ENCODE results near the gene TUBGCP2. TPM values are rescaled to one million over a fixed set of nuclear protein-coding genes. Genes with fewer than 3 reads are reported as not detected.

Gene TUBGCP2
- total and polyA plus RNA-seq, 2 experiments from 2014 or later, result 39.7 to 53.9 TPM

DNA sequence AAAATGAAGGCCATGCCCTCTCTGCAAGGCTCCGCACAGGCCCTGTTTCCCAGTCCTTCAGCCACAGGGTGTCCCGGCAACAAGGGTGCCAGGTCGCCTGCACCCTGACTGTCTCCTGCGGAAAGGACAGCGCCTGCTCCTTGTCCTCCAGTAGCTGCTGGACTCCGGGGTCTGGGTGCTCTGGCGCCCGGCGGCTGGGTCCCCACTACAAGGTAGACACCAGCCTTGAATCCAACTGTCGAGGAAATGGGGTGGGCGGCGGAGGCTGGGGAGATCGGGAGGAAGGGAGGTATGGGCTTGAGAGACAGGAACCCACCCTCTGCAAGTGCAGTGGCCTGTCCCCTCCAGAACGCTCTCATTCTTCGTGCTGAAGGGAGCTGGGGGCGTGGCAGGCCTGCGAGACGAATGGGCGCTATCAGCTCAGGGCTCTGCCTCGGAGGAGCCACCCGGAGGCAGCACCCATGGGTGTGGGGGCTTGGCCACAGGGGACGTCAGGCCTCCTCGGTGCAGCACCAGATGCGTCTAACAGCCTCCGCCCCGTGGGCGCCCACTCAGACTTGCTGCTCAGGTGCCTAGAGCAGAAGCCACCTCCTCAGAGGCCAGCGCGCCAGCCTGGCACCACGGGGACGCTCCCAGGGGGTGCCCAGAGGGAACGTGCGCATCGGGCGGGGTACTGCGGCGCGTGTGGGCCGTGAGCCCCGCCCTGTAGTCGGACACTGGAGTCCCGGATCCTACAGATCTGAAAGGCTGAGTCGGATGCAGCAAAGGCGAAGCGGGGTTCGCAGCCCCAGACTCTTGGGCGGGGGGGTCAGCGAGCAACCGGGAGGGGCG lies 47.6 kb downstream of the TUBGCP2 start:
- no peaks in the 10 kb centered on the region for H3K9me3 ChIP-seq (ENCODE audit: low read depth)
- H3K4me2 ChIP-seq (ENCODE audit: unreplicated experiment), result peak overlapping the region; percentile 82
- H3K4me1 ChIP-seq (ENCODE audit: insufficient read depth), result peaks cover 16% of the 10 kb centered on the region
- H3K4me3 ChIP-seq, result peak overlapping the region; percentile 68
- 23 to 29% methylated on average over 42 to 46 of the region's 50 CpGs for WGBS, 2 experiments (ENCODE audit: low coverage in 1 of 2, low lambda C conversion rate in 2 of 2, missing lambda C conversion rate in 2 of 2)
- no peaks in the 10 kb centered on the region for H3K27me3 ChIP-seq (replicated peaks; ENCODE audit: insufficient read depth)
- TF ChIP-seq EZH2phosphoT487 (IDR thresholded peaks at IDR 0.05; ENCODE audit: insufficient read depth, low read depth) (no peak), EZH2 (IDR thresholded peaks at IDR 0.05; ENCODE audit: insufficient read depth, poor library complexity, severe bottlenecking) (no peak)
- peak; percentile 76 for DNase-seq
- no peaks in the 10 kb centered on the region for H3K9me2 ChIP-seq (ENCODE audit: insufficient read depth)
- H3F3A ChIP-seq (ENCODE audit: insufficient read depth), result peaks cover 9% of the 10 kb centered on the region
- peak overlapping the region; percentile 60 for H2AFZ ChIP-seq
- H3K9ac ChIP-seq, result peak overlapping the region; percentile 77
- no peaks in the 10 kb centered on the region for H3K36me3 ChIP-seq (ENCODE audit: low read depth)
- 0 out of 2 replicates have a peak overlapping the region, but pooled peaks have one; percentile 1 for H3K27ac ChIP-seq
- no peaks in the 10 kb centered on the region for H4K20me1 ChIP-seq (ENCODE audit: insufficient read depth)
- in situ Hi-C loops (cut with MboI), result no loop called here
- H3K79me2 ChIP-seq (ENCODE audit: insufficient read depth), result no peaks in the 10 kb centered on the region

DNA sequence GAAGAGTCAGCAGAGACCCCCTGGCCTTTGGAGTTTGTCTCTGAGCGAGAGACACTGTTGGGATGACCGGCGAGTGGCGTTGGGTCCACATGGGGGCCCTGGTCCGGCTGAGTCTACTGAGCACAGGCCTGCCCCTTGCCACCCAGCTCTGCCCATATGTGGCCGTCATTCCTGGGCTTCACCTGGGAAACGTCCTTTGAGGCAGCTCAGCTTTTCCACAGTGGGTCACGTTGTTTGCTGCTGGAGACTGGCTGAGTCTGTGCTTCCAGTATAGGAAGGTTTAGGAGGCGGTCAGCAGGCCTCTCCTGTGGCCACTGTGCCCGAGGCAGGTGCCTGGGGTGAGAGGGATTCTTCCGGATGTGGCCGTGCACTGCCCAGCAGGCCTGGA lies 49.1 kb downstream of the TUBGCP2 start:
- Histone ChIP-seq H3K4me2 (ENCODE audit: unreplicated experiment) (peak overlapping the region; percentile 14), H3K9ac (peak overlapping the region; percentile 54), H3K4me3 (no peak overlapping the region), H3K27me3 (replicated peaks; ENCODE audit: insufficient read depth) (no peaks in the 10 kb centered on the region), H3K9me3 (ENCODE audit: low read depth) (no peaks in the 10 kb centered on the region), H3K9me2 (ENCODE audit: insufficient read depth) (no peaks in the 10 kb centered on the region), H4K20me1 (ENCODE audit: insufficient read depth) (no peaks in the 10 kb centered on the region), H2AFZ (0 out of 2 replicates have a peak overlapping the region, but pooled peaks have one; percentile 13), H3K27ac (peak overlapping the region; percentile 77), H3K4me1 (ENCODE audit: insufficient read depth) (peaks cover 16% of the 10 kb centered on the region), H3F3A (ENCODE audit: insufficient read depth) (peaks cover 9% of the 10 kb centered on the region), H3K79me2 (ENCODE audit: insufficient read depth) (no peaks in the 10 kb centered on the region), H3K36me3 (ENCODE audit: low read depth) (no peaks in the 10 kb centered on the region)
- TF ChIP-seq EZH2 (IDR thresholded peaks at IDR 0.05; ENCODE audit: insufficient read depth, poor library complexity, severe bottlenecking), result no peak
- TF ChIP-seq EZH2phosphoT487 (IDR thresholded peaks at IDR 0.05; ENCODE audit: insufficient read depth, low read depth), result no peak
- DNase-seq, result no peak
- in situ Hi-C loops (cut with MboI), result no loop called here
- 41 to 43% methylated on average over 12 of the region's 12 CpGs for WGBS, 2 experiments (ENCODE audit: low coverage in 1 of 2, low lambda C conversion rate in 2 of 2, missing lambda C conversion rate in 2 of 2)

- Histone ChIP-seq H3K9me2 (ENCODE audit: insufficient read depth) (no peaks in the 10 kb centered on the region), H3K27me3 (replicated peaks; ENCODE audit: insufficient read depth) (no peaks in the 10 kb centered on the region), H3K9me3 (ENCODE audit: low read depth) (no peaks in the 10 kb centered on the region), H3F3A (ENCODE audit: insufficient read depth) (peaks cover 9% of the 10 kb centered on the region), H3K36me3 (ENCODE audit: low read depth) (no peaks in the 10 kb centered on the region), H3K4me1 (ENCODE audit: insufficient read depth) (peaks cover 16% of the 10 kb centered on the region), H3K9ac (peak overlapping the region; percentile 54), H3K27ac (peak overlapping the region; percentile 77), H3K79me2 (ENCODE audit: insufficient read depth) (no peaks in the 10 kb centered on the region), H3K4me3 (no peak overlapping the region), H3K4me2 (ENCODE audit: unreplicated experiment) (peak overlapping the region; percentile 14), H2AFZ (0 out of 2 replicates have a peak overlapping the region, but pooled peaks have one; percentile 13), H4K20me1 (ENCODE audit: insufficient read depth) (no peaks in the 10 kb centered on the region)
- DNase-seq, result peak; percentile 100
- TF ChIP-seq EZH2phosphoT487 (IDR thresholded peaks at IDR 0.05; ENCODE audit: insufficient read depth, low read depth) (no peak), EZH2 (IDR thresholded peaks at IDR 0.05; ENCODE audit: insufficient read depth, poor library complexity, severe bottlenecking) (no peak)
- WGBS, 2 experiments (ENCODE audit: low coverage in 1 of 2, low lambda C conversion rate in 2 of 2, missing lambda C conversion rate in 2 of 2), result 30 to 33% methylated on average over 20 to 24 of the region's 24 CpGs
- in situ Hi-C loops (cut with MboI), result no loop called here
These were observed 49.7 kb downstream of the TUBGCP2 start for GRCh38 chr10:133258818-133259601.

DNA sequence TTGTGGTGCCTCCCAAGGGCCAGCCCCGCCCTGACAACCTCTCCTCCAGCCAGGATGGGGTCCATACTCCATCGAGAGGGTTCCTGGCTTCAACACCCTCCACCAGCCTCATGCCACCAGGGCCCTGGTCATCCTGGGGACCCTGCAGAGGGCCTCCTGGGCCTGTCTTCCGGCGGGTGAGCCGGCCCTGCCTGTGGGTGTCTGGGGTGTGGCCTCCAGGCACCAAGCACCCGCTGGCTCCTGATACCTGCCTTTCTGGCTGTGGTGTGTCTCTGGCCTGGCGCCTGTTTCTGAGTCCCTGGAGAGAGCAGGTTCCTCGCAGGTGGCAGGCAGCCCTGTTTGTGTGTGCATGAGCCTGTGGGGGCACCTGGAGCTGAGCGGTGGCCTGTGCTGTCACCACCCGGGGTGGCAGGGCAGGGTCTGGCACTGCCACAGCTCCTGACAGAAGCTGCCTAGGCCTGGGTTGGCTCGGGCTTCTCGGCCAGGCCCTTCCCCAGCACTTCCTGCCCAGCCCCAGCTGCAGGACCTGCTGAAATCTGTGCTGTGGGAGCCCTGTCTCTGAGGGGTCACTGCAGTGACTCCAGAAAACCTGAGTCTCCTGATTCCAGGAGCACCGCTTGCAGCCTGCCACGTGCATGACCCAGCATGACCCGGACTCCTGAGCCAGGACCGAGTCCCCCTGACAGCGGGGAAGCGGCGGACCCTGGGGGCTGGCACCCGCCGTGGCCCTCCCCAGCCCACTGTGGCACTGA lies 50.4 kb downstream of the TUBGCP2 start:
- H3K79me2 ChIP-seq (ENCODE audit: insufficient read depth), result no peaks in the 10 kb centered on the region
- no peak overlapping the region for H3K9ac ChIP-seq
- H3K9me3 ChIP-seq (ENCODE audit: low read depth), result no peaks in the 10 kb centered on the region
- no peak overlapping the region for H3K27ac ChIP-seq
- 83 to 86% methylated on average over 12 to 21 of the region's 21 CpGs for WGBS, 2 experiments (ENCODE audit: low coverage in 1 of 2, low lambda C conversion rate in 2 of 2, missing lambda C conversion rate in 2 of 2)
- no peak overlapping the region for H3K4me3 ChIP-seq
- no peaks in the 10 kb centered on the region for H3K9me2 ChIP-seq (ENCODE audit: insufficient read depth)
- H2AFZ ChIP-seq, result no peak overlapping the region
- no peaks in the 10 kb centered on the region for H3K36me3 ChIP-seq (ENCODE audit: low read depth)
- no peak overlapping the region for H3K4me2 ChIP-seq (ENCODE audit: unreplicated experiment)
- DNase-seq, result no peak
- in situ Hi-C loops (cut with MboI), result no loop called here
- H4K20me1 ChIP-seq (ENCODE audit: insufficient read depth), result no peaks in the 10 kb centered on the region
- peaks cover 16% of the 10 kb centered on the region for H3K4me1 ChIP-seq (ENCODE audit: insufficient read depth)
- H3F3A ChIP-seq (ENCODE audit: insufficient read depth), result peaks cover 9% of the 10 kb centered on the region
- H3K27me3 ChIP-seq (replicated peaks; ENCODE audit: insufficient read depth), result no peaks in the 10 kb centered on the region
- TF ChIP-seq EZH2 (IDR thresholded peaks at IDR 0.05; ENCODE audit: insufficient read depth, poor library complexity, severe bottlenecking) (no peak), EZH2phosphoT487 (IDR thresholded peaks at IDR 0.05; ENCODE audit: insufficient read depth, low read depth) (no peak)

Measured in GM23248 (cell line).